Large intestine (tissue), 3 donors: ENCODE data around the gene RANBP3. TPM values are rescaled to one million over a fixed set of nuclear protein-coding genes. Genes with fewer than 3 reads are reported as not detected.
"Not testable (repeated sequence)": the region's sequence is repeated elsewhere in the genome, so short reads cannot be mapped to it uniquely, and the experiment has no call there.

ENCODE experiments used
- DNase-seq, 2 donors: peaks; one replicate each; pipeline versions ENCODE4 v3.0.0 to v3.0.0-alpha.2; 2013
- H3K27ac ChIP-seq: one replicate; pipeline ENCODE4 v1.5.1; 2013; ENCODE audit warnings: low read length
- H3K27me3 ChIP-seq: 2 replicates; pipeline ENCODE4 v1.6.1; 2013; ENCODE audit warnings: low read length; ENCODE audit not compliant: control insufficient read depth, insufficient read depth
- H3K36me3 ChIP-seq: 2 replicates; pipeline ENCODE4 v1.6.1; 2013; ENCODE audit warnings: low read length; ENCODE audit not compliant: control insufficient read depth, insufficient read depth
- H3K4me1 ChIP-seq: one replicate; pipeline ENCODE4 v1.6.1; 2013; ENCODE audit warnings: low read length; ENCODE audit not compliant: control insufficient read depth, insufficient read depth
- H3K4me3 ChIP-seq: one replicate; pipeline ENCODE4 v1.5.1; 2013; ENCODE audit warnings: low read length
- H3K9me3 ChIP-seq: one replicate; pipeline ENCODE4 v1.6.1; 2013; ENCODE audit warnings: mild to moderate bottlenecking, low read depth, low read length, moderate library complexity; ENCODE audit not compliant: control insufficient read depth
- WGBS: methylation state at CpG from one replicate; pipeline ENCODE4 v1.1.5; 2013; ENCODE audit warnings: low lambda C conversion rate; ENCODE audit not compliant: insufficient coverage; 5-methylcytosine and 5-hydroxymethylcytosine counted together
- polyA plus RNA-seq: library from polyadenylated mRNA; unstranded; fragments of 120-200 nt; gene quantifications from one replicate; pipeline ENCODE4 v1.2.1, GENCODE V29; 2013

The RANBP3 gene
- polyA plus RNA-seq, 1 donor: 53.3 TPM

DNA sequence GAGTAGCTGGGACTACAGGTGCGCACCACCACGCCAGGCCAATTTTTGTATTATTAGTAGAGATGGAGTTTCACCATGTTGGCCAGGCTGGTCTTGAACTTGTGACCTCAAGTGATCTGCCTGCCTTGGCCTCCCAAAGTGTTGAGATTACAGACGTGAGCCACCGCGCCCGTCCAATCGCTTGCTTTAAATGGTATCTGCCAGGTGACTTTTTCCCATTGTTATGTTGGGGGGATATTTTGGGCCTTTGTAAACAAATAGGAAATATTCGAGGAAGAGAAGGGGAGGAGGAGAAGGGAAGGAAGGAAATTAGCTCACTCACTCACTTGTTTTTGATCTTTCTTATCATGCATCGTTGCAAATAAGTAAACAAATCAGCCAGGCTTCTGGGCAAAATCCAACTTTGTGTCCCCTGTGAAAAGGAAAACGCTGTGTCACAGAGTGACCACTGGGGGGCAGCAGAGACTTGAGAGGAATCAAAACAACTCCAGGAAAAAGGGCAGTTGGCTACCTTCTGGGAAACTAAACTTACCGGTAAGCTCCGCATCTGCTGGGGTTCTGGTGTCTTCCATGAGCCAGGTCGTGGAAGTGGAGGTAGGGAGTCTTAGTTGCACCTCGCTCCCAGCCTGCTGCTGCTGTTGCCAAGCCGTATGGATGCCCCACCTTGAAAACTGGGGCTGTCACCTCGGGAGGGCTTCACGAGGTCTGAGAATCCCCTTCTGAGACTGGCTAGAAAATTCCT, 9.3 kb upstream of the RANBP3 start:
- Histone ChIP-seq H3K27me3 (no peaks in the 10 kb centered on the region), H3K27ac (no peak overlapping the region), H3K4me1 (peaks cover 4% of the 10 kb centered on the region), H3K9me3 (no peaks in the 10 kb centered on the region), H3K4me3 (no peak overlapping the region), H3K36me3 (no peaks in the 10 kb centered on the region)
- DNase-seq: peak; percentile 72 to 82
- WGBS: no CpG with 5 or more reads among the region's 17 CpGs

DNA sequence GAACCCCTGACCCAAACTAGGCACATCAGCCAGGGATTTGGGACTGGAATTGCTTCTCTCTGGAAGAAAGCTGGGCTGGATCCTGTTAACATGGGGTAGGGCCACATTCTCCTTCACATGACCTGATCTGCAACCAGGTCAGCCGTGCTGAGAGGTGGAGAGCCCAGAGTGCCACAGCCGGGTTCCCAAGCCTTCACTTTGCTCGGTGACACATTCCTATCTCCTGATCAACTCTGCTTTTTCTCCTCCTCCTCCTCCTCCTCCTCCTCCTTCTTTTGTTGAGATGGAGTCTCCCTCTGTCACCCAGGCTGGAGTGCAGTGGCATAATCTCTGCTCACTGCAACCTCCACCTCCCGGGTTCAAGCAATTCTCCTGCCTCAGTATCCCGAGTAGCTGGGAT, 7.9 kb upstream of the RANBP3 start:
- H3K9me3 ChIP-seq, H3K4me3 ChIP-seq, H3K4me1 ChIP-seq, H3K27ac ChIP-seq, H3K36me3 ChIP-seq, DNase-seq, H3K27me3 ChIP-seq: not testable (repeated sequence)
- WGBS: no CpG with 5 or more reads among the region's 5 CpGs

DNA sequence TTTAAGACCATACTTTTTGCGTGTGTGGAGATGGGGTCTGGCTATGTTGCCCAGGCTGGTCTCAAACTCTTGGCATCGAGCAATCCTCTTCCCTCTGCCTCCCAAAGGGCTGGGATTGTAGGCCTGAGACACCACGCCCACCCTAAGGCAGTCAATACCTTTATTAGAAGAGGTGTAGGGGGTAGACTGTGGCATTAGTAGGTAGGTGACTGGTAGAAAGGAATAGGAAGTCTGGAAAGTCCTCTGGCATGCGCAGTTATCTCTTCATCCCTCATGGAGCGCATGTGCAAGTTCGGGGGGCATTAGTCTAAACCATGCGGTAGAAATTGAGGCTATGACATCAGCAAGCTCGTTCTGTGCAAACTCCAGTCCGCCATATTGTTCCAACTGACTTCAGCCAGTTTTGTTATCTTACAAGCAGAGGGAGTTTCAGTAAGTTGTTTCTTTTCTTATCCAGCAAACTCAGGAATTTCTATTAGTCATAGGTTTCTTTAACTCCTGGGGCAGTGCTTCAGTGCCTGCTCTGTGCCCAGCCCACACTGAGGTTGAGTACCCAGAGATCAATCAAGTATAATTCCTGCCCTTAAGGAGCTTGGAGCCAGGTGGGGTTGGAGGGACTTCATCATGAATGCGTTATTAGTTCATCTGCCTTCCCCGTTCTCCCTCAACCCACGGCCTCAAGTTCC, 7.3 kb upstream of the RANBP3 start:
- no peaks in the 10 kb centered on the region for H3K36me3 ChIP-seq
- no peaks in the 10 kb centered on the region for H3K27me3 ChIP-seq
- DNase-seq: no peak
- H3K9me3 ChIP-seq: no peaks in the 10 kb centered on the region
- H3K27ac ChIP-seq: no peak overlapping the region
- peaks cover 4% of the 10 kb centered on the region for H3K4me1 ChIP-seq
- WGBS: no CpG with 5 or more reads among the region's 12 CpGs
- H3K4me3 ChIP-seq: no peak overlapping the region

DNA sequence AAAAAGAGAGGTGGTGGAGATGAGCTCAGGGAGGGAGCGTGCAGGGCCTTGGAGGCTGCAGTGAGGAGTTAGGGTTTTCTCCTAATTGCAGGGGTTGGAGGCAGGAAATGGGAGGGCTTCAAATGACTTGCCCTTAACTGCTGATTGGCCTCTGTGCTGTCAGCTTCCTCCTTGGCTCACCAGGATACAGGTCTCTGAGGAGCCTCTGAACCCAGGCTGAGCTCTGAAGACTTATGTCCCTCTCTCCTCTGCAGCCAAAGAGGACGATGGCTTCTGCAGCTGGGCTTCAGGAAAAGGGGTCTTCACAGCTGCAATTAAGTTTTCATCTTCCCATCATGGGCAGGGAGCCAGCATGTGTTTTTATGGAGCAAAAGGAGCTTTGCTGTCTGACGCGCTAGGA, 6.7 kb upstream of the RANBP3 start:
- no peak overlapping the region for H3K4me3 ChIP-seq
- 60% methylated on average over 1 of the region's 4 CpGs for whole genome bisulfite sequencing
- no peaks in the 10 kb centered on the region for H3K36me3 ChIP-seq
- DNase-seq: no peak
- no peak overlapping the region for H3K27ac ChIP-seq
- H3K27me3 ChIP-seq: no peaks in the 10 kb centered on the region
- H3K9me3 ChIP-seq: no peaks in the 10 kb centered on the region
- H3K4me1 ChIP-seq: peaks cover 4% of the 10 kb centered on the region

- H3K27me3 ChIP-seq: no peaks in the 10 kb centered on the region
- peaks cover 9% of the 10 kb centered on the region for H3K4me1 ChIP-seq
- no peaks in the 10 kb centered on the region for H3K9me3 ChIP-seq
- H3K4me3 ChIP-seq: no peak overlapping the region
- H3K36me3 ChIP-seq: no peaks in the 10 kb centered on the region
- WGBS: no CpG with 5 or more reads among the region's 14 CpGs
- no peak overlapping the region for H3K27ac ChIP-seq
- no peak for DNase-seq
Observed at GRCh38 chr19:5983367-5983955, 5.5 kb upstream of the RANBP3 start.

- H3K4me3 ChIP-seq: peak overlapping the region; percentile 60
Observed at GRCh38 chr19:5978606-5979552, 939 bp upstream of the RANBP3 start.

GRCh38 chr19:5977222-5977784, 637 bp downstream of the RANBP3 start:
- Histone ChIP-seq H3K27me3 (no peaks in the 10 kb centered on the region), H3K36me3 (peaks cover 21% of the 10 kb centered on the region), H3K4me3 (peak overlapping the region; percentile 92), H3K27ac (peak overlapping the region; percentile 29), H3K4me1 (peaks cover 43% of the 10 kb centered on the region), H3K9me3 (no peaks in the 10 kb centered on the region)
- WGBS: no CpG with 5 or more reads among the region's 43 CpGs
- no peak for DNase-seq

More at GRCh38 chr19:5978606-5979552, 939 bp upstream of the RANBP3 start:
- WGBS: no CpG with 5 or more reads among the region's 33 CpGs
- Histone ChIP-seq H3K4me1 (peaks cover 36% of the 10 kb centered on the region), H3K27me3 (no peaks in the 10 kb centered on the region), H3K27ac (peak overlapping the region; percentile 74), H3K9me3 (no peaks in the 10 kb centered on the region), H3K36me3 (peaks cover 10% of the 10 kb centered on the region)
- DNase-seq: no peak

DNA sequence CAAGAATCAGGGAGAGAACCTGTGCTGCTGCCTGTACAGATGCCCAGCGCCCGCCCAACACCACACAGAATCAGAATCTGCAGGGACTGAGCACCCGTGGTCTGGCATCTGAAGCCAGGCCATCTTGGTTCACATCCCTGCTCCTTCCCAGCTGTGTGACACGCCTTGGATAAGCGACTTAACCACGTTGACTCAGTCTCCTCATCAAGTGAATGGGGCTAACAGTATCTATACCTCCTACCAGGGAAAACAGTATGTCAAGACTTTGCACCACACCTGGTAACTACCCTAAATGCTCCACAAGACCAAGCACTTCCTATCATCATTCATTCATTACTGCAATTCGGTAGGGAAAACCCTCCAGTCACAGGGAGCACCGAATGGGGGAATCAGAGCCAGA, 1.2 kb downstream of the RANBP3 start:
- Histone ChIP-seq H3K4me3 (peak overlapping the region; percentile 92), H3K9me3 (no peaks in the 10 kb centered on the region), H3K27me3 (no peaks in the 10 kb centered on the region), H3K27ac (no peak overlapping the region), H3K36me3 (peaks cover 25% of the 10 kb centered on the region), H3K4me1 (peaks cover 43% of the 10 kb centered on the region)
- no peak for DNase-seq
- no CpG with 5 or more reads among the region's 8 CpGs for WGBS

- Histone ChIP-seq H3K9me3 (no peaks in the 10 kb centered on the region), H3K27ac (peak overlapping the region; percentile 71), H3K4me3 (no peak overlapping the region), H3K36me3 (peaks cover 25% of the 10 kb centered on the region), H3K27me3 (no peaks in the 10 kb centered on the region), H3K4me1 (peaks cover 43% of the 10 kb centered on the region)
- 100% methylated on average over 1 of the region's 3 CpGs for WGBS
- DNase-seq: no peak
Observed at GRCh38 chr19:5975388-5975728, 2.6 kb downstream of the RANBP3 start.
